ENCODE measurements around the gene HHIPL2.
"Not testable (repeated sequence)": the region's sequence is repeated elsewhere in the genome, so short reads cannot be mapped to it uniquely, and the experiment has no call there.

DNA sequence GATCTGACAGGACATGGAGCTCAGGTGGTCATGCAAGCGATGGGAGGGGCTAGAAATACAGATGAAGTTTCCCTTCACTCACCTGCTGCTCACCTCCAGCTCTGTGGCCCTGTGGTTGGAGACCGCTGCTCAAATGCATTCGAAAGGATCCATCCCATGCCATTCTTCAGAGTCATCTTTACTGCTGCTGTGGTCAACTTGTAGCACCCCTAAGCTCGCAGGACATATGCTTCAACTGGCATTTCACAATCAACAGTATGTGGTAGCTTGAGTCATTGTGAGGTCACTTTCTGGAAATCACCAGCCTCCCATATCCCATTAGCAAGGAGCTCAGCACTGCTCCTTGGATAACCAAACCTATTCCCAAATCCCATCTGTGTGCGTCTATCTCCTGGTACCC, 58.4 kb downstream of the HHIPL2 start:
- TF ChIP-seq POLR2AphosphoS5, POLR2A (IDR thresholded peaks at IDR 0.05): not testable (repeated sequence)
